K562 (cell line): ENCODE data around the gene APOC4. TPM values are rescaled to one million over a fixed set of nuclear protein-coding genes. Genes with fewer than 3 reads are reported as not detected.

ENCODE experiments used
- ATAC-seq: fragments of 200-7000 bp; cut with Tn5 transposase; 3 replicates; pipeline ENCODE4 v1.9.1; 2020; ENCODE audit warnings: moderate library complexity
- BruUV-seq: library from RNA; stranded (reverse); fragments of 400-500 nt; replicated peaks from 2 replicates; lab custom pipeline; 2021; lab: Mats Ljungman, UMichigan
- CTCF ChIA-PET: fragments of 300-600 bp; formaldehyde crosslinking; extraction: SDS; loops from one replicate; lab custom pipeline; 2021; ENCODE audit warnings: low intra/inter-chr PET ratio; lab: Yijun Ruan, JAX
- POLR2A ChIA-PET: fragments of 300-600, 350-650 bp; sonication (Branson Sonifier 250); formaldehyde crosslinking; extraction: SDS; loops from one replicate; lab custom pipeline; 2021; ENCODE audit warnings: antibody characterized with exemption, inconsistent platforms; lab: Yijun Ruan, JAX
- DNase-seq, 4 experiments: peaks; one replicate each; pipeline versions ENCODE4 v3.0.0 to v3.0.0-alpha.2; 2011 to 2018; ENCODE audit warnings: low spot score in 3 of 4, mixed read lengths in 3 of 4; ENCODE audit errors: extremely low read depth in 1 of 4
- FAIRE-seq: peaks from 2 replicates; lab custom pipeline; 2011; peaks lifted over from hg19 to GRCh38; lab: Jason Lieb, UNC
- H2AFZ ChIP-seq: 2 replicates; pipeline ENCODE4 v1.6.0; 2011; ENCODE audit warnings: low read depth, low read length, control low read depth, inconsistent platforms
- H3K27ac ChIP-seq: fragments of 200-600 bp; 3 replicates; pipeline ENCODE4 v1.8.0; 2011; ENCODE audit warnings: low read depth, mild to moderate bottlenecking, control low read depth, inconsistent platforms, low read length, moderate library complexity, mixed read lengths; ENCODE audit errors: extremely low read depth
- H3K27me3 ChIP-seq, 2 experiments: fragments of 300-600 bp in 1 of 2; 2 replicates in 1 of 2; 3 replicates in 1 of 2; pipeline versions ENCODE4 v1.6.0 to v1.8.0; 2011; ENCODE audit warnings: inconsistent platforms in 2 of 2, low read length in 2 of 2, mild to moderate bottlenecking in 1 of 2, mixed read lengths in 1 of 2, moderate library complexity in 1 of 2; ENCODE audit not compliant: control insufficient read depth in 2 of 2, insufficient read depth in 2 of 2
- H3K36me3 ChIP-seq: fragments of 300-600 bp; 3 replicates; pipeline ENCODE4 v1.8.0; 2011; ENCODE audit warnings: mild to moderate bottlenecking, low read length, inconsistent platforms; ENCODE audit not compliant: control insufficient read depth, insufficient read depth
- H3K4me1 ChIP-seq, 2 experiments: fragments of 200-600 bp in 1 of 2; replicated peaks in 1 of 2; 2 replicates in 1 of 2; 3 replicates in 1 of 2; pipeline versions ENCODE4 v1.5.1 to v1.8.0; 2011; ENCODE audit warnings: inconsistent platforms in 2 of 2, low read length in 2 of 2, mild to moderate bottlenecking in 1 of 2, mixed read lengths in 1 of 2, moderate library complexity in 1 of 2; ENCODE audit not compliant: control insufficient read depth in 2 of 2, insufficient read depth in 2 of 2
- H3K4me2 ChIP-seq: 2 replicates; pipeline ENCODE4 v1.6.1; 2011; ENCODE audit warnings: low read length, control low read depth, inconsistent platforms, mixed read lengths; ENCODE audit not compliant: insufficient read depth
- H3K4me3 ChIP-seq: fragments of 200-600 bp; sonication (generic), shearing (Covaris generic); 2 replicates; pipeline ENCODE4 v1.5.1; 2016; ENCODE audit warnings: control low read depth, inconsistent platforms
- H3K79me2 ChIP-seq: fragments of 200-600 bp; 3 replicates; pipeline ENCODE4 v1.8.0; 2011; ENCODE audit warnings: low read length, inconsistent platforms; ENCODE audit not compliant: control insufficient read depth, insufficient read depth
- H3K9ac ChIP-seq, 2 experiments: 2 replicates each; pipeline versions ENCODE4 v1.6.0 to v1.6.1; 2011; ENCODE audit warnings: low read depth in 2 of 2, low read length in 2 of 2, control low read depth in 1 of 2, inconsistent platforms in 1 of 2, mild to moderate bottlenecking in 1 of 2, mixed read lengths in 1 of 2; ENCODE audit not compliant: insufficient read depth in 1 of 2
- H3K9me1 ChIP-seq: one replicate; pipeline ENCODE4 v1.6.0; 2011; ENCODE audit warnings: inconsistent platforms, mild to moderate bottlenecking, low read length, moderate library complexity; ENCODE audit not compliant: control insufficient read depth, insufficient read depth
- H3K9me3 ChIP-seq: replicated peaks from 2 replicates; pipeline ENCODE4 v1.5.1; 2011; ENCODE audit warnings: low read depth, low read length, inconsistent platforms; ENCODE audit not compliant: control insufficient read depth, insufficient read depth
- H4K20me1 ChIP-seq: replicated peaks from 2 replicates; pipeline ENCODE4 v1.6.1; 2011; ENCODE audit warnings: low read length, inconsistent platforms, mixed read lengths; ENCODE audit not compliant: control insufficient read depth, insufficient read depth
- ARID1B ChIP-seq: fragments of 450-650 bp; IDR thresholded peaks from 2 replicates; pipeline ENCODE4 v1.6.1; 2016; ENCODE audit warnings: antibody characterized with exemption, mild to moderate bottlenecking, inconsistent platforms
- EGR1 ChIP-seq: fragments of 450-650 bp; conservative IDR thresholded peaks from 2 replicates; pipeline ENCODE4 v1.6.1; 2017; ENCODE audit warnings: mild to moderate bottlenecking
- RBM25 ChIP-seq: fragments of 200-400 bp; formaldehyde crosslinking; IDR thresholded peaks from 2 replicates; pipeline ENCODE4 v1.6.1; 2018; ENCODE audit warnings: low read length, low read depth, moderate library complexity; ENCODE audit not compliant: severe bottlenecking
- ZNF740 ChIP-seq, 3 experiments: fragments of 200-800 bp in 1 of 3; sonication (Bioruptor generic) in 1 of 3; sonication (generic) in 1 of 3; formaldehyde crosslinking in 1 of 3; IDR thresholded peaks; 2 replicates each; pipeline versions ENCODE4 v1.6.1 to v1.8.0; 2016 to 2022; ENCODE audit warnings: mild to moderate bottlenecking in 2 of 3, missing compliant biosample characterization in 2 of 3, missing genetic modification characterization in 2 of 3, missing genetic modification reagents in 1 of 3
- WGBS: fragments of 100-300 bp; shearing (Covaris generic); methylation state at CpG from one replicate; pipeline ENCODE4 v1.1.6; 2016; ENCODE audit warnings: low coverage, mixed read lengths; ENCODE audit not compliant: insufficient coverage; ENCODE audit errors: missing lambda C conversion rate; 5-methylcytosine and 5-hydroxymethylcytosine counted together
- in situ Hi-C: fragments of 300-500 bp; cut with MboI; formaldehyde crosslinking; loops from 4 replicates; pipeline ENCODE4 v1.15.0; 2018; ENCODE audit warnings: inconsistent platforms, mixed read lengths
- intact Hi-C: fragments of 100-400 bp; cut with micrococcal nuclease; formaldehyde crosslinking; loops from 2 replicates; pipeline ENCODE4 v1.14.2; 2022
- polyA plus RNA-seq, 8 experiments: library from polyadenylated mRNA; depleted of rRNA in 4 of 8; stranded (reverse) in 5 of 8; unstranded in 3 of 8; fragments of >200 nt; fragmentation: Nextera tagmentation in 2 of 8; fragmentation: Illumina TruSeq in 1 of 8; extraction: Ambion mirVana in 2 of 8; extraction: Trizol in 1 of 8; gene quantifications; 2 replicates each; pipeline versions ENCODE4 v1.2.1 to v1.2.3, GENCODE V29; 2011 to 2014; ENCODE audit warnings: inconsistent platforms in 1 of 8, missing spikeins in 1 of 8
- total RNA-seq, 7 experiments: library from RNA; depleted of rRNA in 6 of 7; stranded (reverse); fragments of >200 nt in 6 of 7; fragmentation: Illumina TruSeq in 2 of 7; extraction: Trizol in 2 of 7; gene quantifications; 2 replicates each; pipeline versions ENCODE4 v1.2.1 to v1.2.3, GENCODE V29; 2011 to 2021; ENCODE audit warnings: low replicate concordance in 1 of 7

APOC4 gene
- total and polyA plus RNA-seq, 9 of the 15 experiments (the other 6 are each of a cell fraction or from before 2014, with no cell fraction given), result 0.46 TPM; not detected in 8

GRCh38 chr19:44948237-44948636 is 6.2 kb downstream of the APOC4 start:
- Histone ChIP-seq H3K4me3 (no peak overlapping the region), H3K27me3 (no peaks in the 10 kb centered on the region), H3K4me1 (peaks cover 12 to 36% of the 10 kb centered on the region in 2 experiments; a peak in 4 of 5 replicates), H3K9ac (0 out of 4 replicates have a peak overlapping the region, but pooled peaks of 1 of the 2 experiments have one; percentile 55), H4K20me1 (no peaks in the 10 kb centered on the region), H3K27ac (no peak overlapping the region), H3K9me1 (no peaks in the 10 kb centered on the region), H3K36me3 (no peaks in the 10 kb centered on the region), H3K79me2 (no peaks in the 10 kb centered on the region), H2AFZ (no peak overlapping the region), H3K4me2 (no peak overlapping the region), H3K9me3 (no peaks in the 10 kb centered on the region)
- 51% methylated on average over 5 of the region's 5 CpGs for WGBS
- intact Hi-C loops, result no loop called here
- in situ Hi-C loops, result no loop called here
- TF ChIP-seq EGR1 (0 out of 2 replicates have a peak, but pooled peaks have one; percentile 24), RBM25 (no peak), ZNF740 (CRISPR knock-in tag; IDR thresholded peaks at IDR 0.05) (0 out of 2 replicates have a peak, but pooled peaks have one; percentile 36), ZNF740 (tag; IDR thresholded peaks at IDR 0.05) (no peak), ARID1B (no peak)
- no TSS peak for BruUV-seq
- CTCF ChIA-PET, result no interaction called here
- ATAC-seq, result 0 out of 3 replicates have a peak, but pooled peaks have one; percentile 12
- DNase-seq, result peak in 2 of 4 experiments; percentile 34 to 41
- FAIRE-seq, result no peak
- POLR2A ChIA-PET, result interaction anchor here (0.5 to 1.0 kb wide), 2 partner anchors 33 to 159 kb away, joined by 3 read pairs; partner anchors contain the start of gene APOC1
